GM19438 (cell line): ENCODE results near the gene C1QTNF6.
"Not testable (repeated sequence)": the region's sequence is repeated elsewhere in the genome, so short reads cannot be mapped to it uniquely, and the experiment has no call there.

Experiments
- ATAC-seq: cut with Tn5 transposase; IDR thresholded peaks from one replicate; pipeline ENCODE4 v1.9.1; 2021; ENCODE audit warnings: low read depth; ENCODE audit not compliant: unreplicated experiment

C1QTNF6 gene

GRCh38 chr22:37208401-37209139, 20.5 kb upstream of the C1QTNF6 start:
- ATAC-seq: no peak

GRCh38 chr22:37207981-37208380, 19.9 kb upstream of the C1QTNF6 start:
- ATAC-seq: no peak

GRCh38 chr22:37206841-37207821, 19.1 kb upstream of the C1QTNF6 start:
- no peak for ATAC-seq

GRCh38 chr22:37206118-37206840, 18.2 kb upstream of the C1QTNF6 start:
- ATAC-seq: no peak

- ATAC-seq: no peak
Observed at GRCh38 chr22:37205046-37205445, 17.0 kb upstream of the C1QTNF6 start.

- ATAC-seq: no peak
Observed at GRCh38 chr22:37204045-37204655, 16.1 kb upstream of the C1QTNF6 start.

GRCh38 chr22:37203354-37204044, 15.5 kb upstream of the C1QTNF6 start:
- no peak for ATAC-seq

GRCh38 chr22:37202716-37203115, 14.7 kb upstream of the C1QTNF6 start:
- ATAC-seq: no peak

- no peak for ATAC-seq
Observed at GRCh38 chr22:37202001-37202555, 14.0 kb upstream of the C1QTNF6 start.

GRCh38 chr22:37201443-37201820, 13.4 kb upstream of the C1QTNF6 start:
- ATAC-seq: not testable (repeated sequence)

GRCh38 chr22:37199760-37200108, 11.7 kb upstream of the C1QTNF6 start:
- no peak for ATAC-seq

- peak; percentile 75 for ATAC-seq
Observed at GRCh38 chr22:37199103-37199759, 11.2 kb upstream of the C1QTNF6 start.

- ATAC-seq: no peak
Observed at GRCh38 chr22:37198258-37199102, 10.4 kb upstream of the C1QTNF6 start.

GRCh38 chr22:37197451-37198257, 9.6 kb upstream of the C1QTNF6 start:
- no peak for ATAC-seq

GRCh38 chr22:37196539-37197450, 8.7 kb upstream of the C1QTNF6 start:
- no peak for ATAC-seq

GRCh38 chr22:37195921-37196320, 7.9 kb upstream of the C1QTNF6 start:
- ATAC-seq: no peak
